Ovary (tissue), 9 donors: ENCODE measurements around the gene PDP2. TPM values are rescaled to one million over a fixed set of nuclear protein-coding genes. Genes with fewer than 3 reads are reported as not detected.
A peak's percentile ranks its signal among the peaks of the same experiment; 100 is the strongest.

Source experiments
- DNase-seq, 5 donors: peaks; one replicate each; pipeline ENCODE4 v3.0.0-alpha.2; 2019 to 2020
- H3K27ac ChIP-seq, 2 donors: fragments of 200-600 bp; one replicate each; pipeline versions ENCODE4 v1.5.1 to v1.8.0; 2019 to 2022
- H3K27me3 ChIP-seq: fragments of 200-600 bp; one replicate; pipeline ENCODE4 v1.8.0; 2022
- H3K36me3 ChIP-seq: fragments of 200-600 bp; sonication (generic); one replicate; pipeline ENCODE4 v1.5.1; 2019
- H3K4me1 ChIP-seq: one replicate; pipeline ENCODE4 v1.8.1; 2013; ENCODE audit warnings: mild to moderate bottlenecking, moderate library complexity; ENCODE audit not compliant: insufficient read depth
- H3K4me3 ChIP-seq: fragments of 200-600 bp; sonication (generic); one replicate; pipeline ENCODE4 v1.5.1; 2017
- H3K9me3 ChIP-seq, 2 donors: fragments of 200-600 bp in 1 of 2; sonication (generic) in 1 of 2; one replicate each; pipeline versions ENCODE4 v1.5.1 to v1.8.1; 2013 to 2019; ENCODE audit warnings: mild to moderate bottlenecking in 1 of 2, moderate library complexity in 1 of 2
- CTCF ChIP-seq, 3 donors: fragments of 450-650 bp in 2 of 3; fragments of 200-600 bp in 1 of 3; IDR thresholded peaks; one replicate each; pipeline versions ENCODE4 v1.5.1 to v1.8.0; 2016 to 2022; ENCODE audit warnings: antibody characterized with exemption in 3 of 3, mild to moderate bottlenecking in 1 of 3
- EP300 ChIP-seq: sonication (generic); formaldehyde crosslinking; IDR thresholded peaks from one replicate; pipeline ENCODE4 v1.6.1; 2017; ENCODE audit warnings: antibody characterized with exemption
- POLR2A ChIP-seq: fragments of 450-650 bp; IDR thresholded peaks from one replicate; pipeline ENCODE4 v1.6.1; 2017; ENCODE audit warnings: antibody characterized with exemption, mild to moderate bottlenecking, moderate library complexity
- WGBS, 3 donors: extraction: QIAGEN DNeasy Blood & Tissue Kit in 1 of 3; methylation state at CpG; one replicate each; pipeline versions ENCODE4 v1.1.5 to v1.1.7; 2013 to 2017; 5-methylcytosine and 5-hydroxymethylcytosine counted together
- intact Hi-C, 4 donors: fragments of 100-400 bp; cut with DNase I; formaldehyde crosslinking; loops; one replicate each; pipeline versions ENCODE4 v1.11.0 to v1.15.1; 2022 to 2023
- polyA plus RNA-seq, 2 donors: library from polyadenylated mRNA; stranded (reverse); fragments of 200-250 nt in 1 of 2; fragments of 350-450 nt in 1 of 2; fragmentation: Illumina TruSeq in 1 of 2; extraction: RNeasy Lipid Tissue Mini Kit (QIAGEN cat#74804) in 1 of 2; gene quantifications; one replicate each; pipeline ENCODE4 v1.2.3, GENCODE V29; 2013 to 2014
- total RNA-seq, 7 donors: library from RNA; depleted of rRNA in 2 of 7; stranded (reverse); fragments of >200 nt in 2 of 7; fragmentation: NEBNext Ultra II Directional in 3 of 7; extraction: Animal tissue kit (Norgen Biotek cat#: 25700) in 3 of 7; gene quantifications; one replicate each; pipeline versions ENCODE4 v1.1.0 to v1.2.4, GENCODE V29; 2016 to 2023
- donor health status: DM: no; HTN: no; CAD: no; lungs with moderate emphysema.
- donor health status: DM: no; HTN: no; CAD: no.
- donor health status: Bipolar disorder and iron deficiency.
- donor health status: DM: yes; HTN: yes; CAD: no.
- donor health status: DM: no; HTN: no; CAD: no.
- donor health status: DM: yes; HTN: yes; CAD: no.

Gene PDP2
- total and polyA plus RNA-seq, 9 donors = 3.9 to 27.9 (median 18.5) TPM

- H3K4me1 ChIP-seq = peaks cover 5% of the 10 kb centered on the region
- no peaks in the 10 kb centered on the region for H3K9me3 ChIP-seq
- no peak overlapping the region for H3K27ac ChIP-seq
- H3K4me3 ChIP-seq = no peak overlapping the region
- no peak for DNase-seq
- no peaks in the 10 kb centered on the region for H3K27me3 ChIP-seq
- intact Hi-C loops = no loop called here
- 67 to 72% (median 68%) methylated on average over 2 of the region's 2 CpGs for WGBS, 3 donors
- H3K36me3 ChIP-seq = no peaks in the 10 kb centered on the region
- no peak for TF ChIP-seq EP300
- TF ChIP-seq CTCF (IDR thresholded peaks at IDR 0.05) = no peak
- TF ChIP-seq POLR2A = no peak
These were observed 39.9 kb downstream of the PDP2 start for GRCh38 chr16:66920299-66920590.

- Histone ChIP-seq H3K4me1 (peaks cover 7% of the 10 kb centered on the region), H3K27me3 (no peaks in the 10 kb centered on the region), H3K4me3 (no peak overlapping the region), H3K36me3 (no peaks in the 10 kb centered on the region), H3K27ac (no peak overlapping the region), H3K9me3 (no peaks in the 10 kb centered on the region)
- no peak for DNase-seq
- intact Hi-C loops = no loop called here
- 68 to 82% (median 79%) methylated on average over 9 of the region's 9 CpGs for WGBS, 3 donors
- TF ChIP-seq EP300 = no peak
- no peak for TF ChIP-seq POLR2A
- TF ChIP-seq CTCF (IDR thresholded peaks at IDR 0.05) = no peak
These were observed 40.8 kb downstream of the PDP2 start for GRCh38 chr16:66920924-66921680.

- Histone ChIP-seq H3K4me1 (peaks cover 10% of the 10 kb centered on the region), H3K4me3 (no peak overlapping the region), H3K36me3 (no peaks in the 10 kb centered on the region), H3K9me3 (no peaks in the 10 kb centered on the region), H3K27me3 (no peaks in the 10 kb centered on the region), H3K27ac (no peak overlapping the region)
- TF ChIP-seq CTCF (IDR thresholded peaks at IDR 0.05) (no peak), POLR2A (no peak), EP300 (no peak)
- 85 to 86% (median 86%) methylated on average over 42 of the region's 42 CpGs for WGBS, 3 donors
- DNase-seq = no peak
- intact Hi-C loops = no loop called here
These were observed 41.6 kb downstream of the PDP2 start for GRCh38 chr16:66921729-66922450.

GRCh38 chr16:66923247-66923731 is 43.0 kb downstream of the PDP2 start:
- Histone ChIP-seq H3K27me3 (no peaks in the 10 kb centered on the region), H3K36me3 (no peaks in the 10 kb centered on the region), H3K4me1 (peaks cover 10% of the 10 kb centered on the region), H3K4me3 (no peak overlapping the region), H3K9me3 (no peaks in the 10 kb centered on the region), H3K27ac (peak overlapping the region in 1 of 2 donors; percentile 32)
- TF ChIP-seq EP300 (no peak), POLR2A (no peak), CTCF (IDR thresholded peaks at IDR 0.05) (no peak)
- intact Hi-C loops = no loop called here
- DNase-seq = peak; percentile 73 to 84 (median 76)
- WGBS, 3 donors = 32 to 41% (median 37%) methylated on average over 18 of the region's 18 CpGs
